Measurements from ENCODE around the gene NPHS1. TPM values are rescaled to one million over a fixed set of nuclear protein-coding genes. Genes with fewer than 3 reads are reported as not detected.
"Not testable (repeated sequence)": the region's sequence is repeated elsewhere in the genome, so short reads cannot be mapped to it uniquely, and the experiment has no call there.

Gene NPHS1
- total RNA-seq, 1 experiment from 2014 or later: 0.88 TPM

DNA sequence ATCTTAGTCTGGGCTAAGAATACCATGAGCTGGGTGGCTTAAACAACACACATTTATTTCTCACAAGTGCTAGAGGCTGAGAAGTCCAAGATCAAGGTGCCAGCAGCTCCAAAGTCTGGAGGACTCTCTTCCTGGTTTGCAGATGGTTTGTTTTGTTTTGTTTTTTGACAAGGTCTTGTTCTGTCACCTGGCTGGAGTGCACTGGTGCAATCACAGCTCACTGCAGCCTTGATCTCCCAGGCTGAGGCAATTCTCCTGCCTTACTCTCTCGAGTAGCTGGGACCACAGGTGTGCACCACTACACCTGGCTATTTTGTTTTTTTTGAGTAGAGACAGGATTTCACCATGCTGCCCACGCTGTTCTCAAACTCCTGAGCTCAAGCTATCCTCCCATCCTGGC lies 31.6 kb upstream of the NPHS1 start:
- no peak for DNase-seq (ENCODE audit: low read depth)
- in situ Hi-C loops (cut with HindIII; ENCODE audit: low pct_unique_long_range_greater_than_20kb, low sequenced_read_pairs): no loop called here

GRCh38 chr19:35882114-35882832 lies 30.0 kb upstream of the NPHS1 start:
- DNase-seq (ENCODE audit: low read depth): peak; percentile 62

DNA sequence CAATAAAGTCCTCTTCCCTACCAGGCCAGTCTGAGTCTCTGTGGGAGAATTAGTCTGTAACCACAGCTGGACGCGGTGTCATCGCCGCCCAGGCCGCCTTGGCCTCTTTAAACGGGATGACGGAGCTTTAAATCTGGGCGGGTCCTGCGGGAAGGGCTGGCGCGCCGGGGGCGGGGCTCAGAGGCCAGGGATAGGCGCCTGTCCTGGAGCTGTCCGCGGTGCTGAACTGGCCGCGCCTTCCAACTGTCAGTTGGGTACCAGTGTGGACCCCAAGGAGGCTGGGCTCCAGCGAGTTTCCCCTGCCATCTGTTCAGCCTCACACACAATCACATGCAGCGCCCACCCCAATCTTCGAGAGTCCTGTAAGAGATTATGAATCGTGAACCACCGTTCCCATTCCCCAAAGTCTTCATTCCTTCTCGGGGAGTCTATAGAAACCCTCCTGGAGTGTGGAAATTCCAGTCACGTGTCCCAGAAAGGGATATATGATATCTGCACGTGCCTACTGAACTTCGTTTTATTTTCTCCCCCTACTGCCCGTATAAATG lies 27.5 kb upstream of the NPHS1 start:
- in situ Hi-C loops (cut with HindIII; ENCODE audit: low pct_unique_long_range_greater_than_20kb, low sequenced_read_pairs): no loop called here
- DNase-seq (ENCODE audit: low read depth): peak; percentile 88

More at GRCh38 chr19:35882114-35882832, 30.0 kb upstream of the NPHS1 start:
- in situ Hi-C loops (cut with HindIII; ENCODE audit: low pct_unique_long_range_greater_than_20kb, low sequenced_read_pairs): no loop called here

GRCh38 chr19:35879068-35879467 lies 26.8 kb upstream of the NPHS1 start:
- no peak for DNase-seq (ENCODE audit: low read depth)
- in situ Hi-C loops (cut with HindIII; ENCODE audit: low pct_unique_long_range_greater_than_20kb, low sequenced_read_pairs): no loop called here

DNA sequence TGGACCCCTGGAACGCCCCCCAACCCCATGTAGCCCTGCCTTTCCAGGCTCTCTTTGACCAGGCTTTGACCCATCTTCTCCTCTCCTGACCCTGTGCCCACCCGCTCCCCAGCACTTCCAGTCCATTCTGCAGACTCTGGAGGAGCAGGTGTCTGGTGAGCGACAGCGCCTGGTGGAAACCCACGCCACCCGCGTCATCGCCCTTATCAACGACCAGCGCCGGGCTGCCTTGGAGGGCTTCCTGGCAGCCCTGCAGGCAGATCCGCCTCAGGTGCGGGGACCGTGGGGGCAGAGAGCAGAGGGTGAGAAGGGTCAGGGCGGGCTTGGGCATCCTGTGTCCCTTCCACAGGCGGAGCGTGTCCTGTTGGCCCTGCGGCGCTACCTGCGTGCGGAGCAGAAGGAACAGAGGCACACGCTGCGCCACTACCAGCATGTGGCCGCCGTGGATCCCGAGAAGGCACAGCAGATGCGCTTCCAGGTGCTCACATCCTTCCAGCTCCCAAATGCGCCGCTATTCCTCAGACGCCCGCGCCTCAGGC lies 22.2 kb upstream of the NPHS1 start:
- no peak for DNase-seq (ENCODE audit: low read depth)
- in situ Hi-C loops (cut with HindIII; ENCODE audit: low pct_unique_long_range_greater_than_20kb, low sequenced_read_pairs): no loop called here

GRCh38 chr19:35872180-35872579 lies 19.9 kb upstream of the NPHS1 start:
- DNase-seq (ENCODE audit: low read depth): no peak
- in situ Hi-C loops (cut with HindIII; ENCODE audit: low pct_unique_long_range_greater_than_20kb, low sequenced_read_pairs): no loop called here

- in situ Hi-C loops (cut with HindIII; ENCODE audit: low pct_unique_long_range_greater_than_20kb, low sequenced_read_pairs): no loop called here
- no peak for DNase-seq (ENCODE audit: low read depth)
These were observed 19.3 kb upstream of the NPHS1 start for GRCh38 chr19:35871611-35872010.

- DNase-seq (ENCODE audit: low read depth): no peak
- in situ Hi-C loops (cut with HindIII; ENCODE audit: low pct_unique_long_range_greater_than_20kb, low sequenced_read_pairs): no loop called here
These were observed 18.5 kb upstream of the NPHS1 start for GRCh38 chr19:35870798-35871197.

- in situ Hi-C loops (cut with HindIII; ENCODE audit: low pct_unique_long_range_greater_than_20kb, low sequenced_read_pairs); DNase-seq (ENCODE audit: low read depth): not testable (repeated sequence)
These were observed 17.9 kb upstream of the NPHS1 start for GRCh38 chr19:35870124-35870736.

DNA sequence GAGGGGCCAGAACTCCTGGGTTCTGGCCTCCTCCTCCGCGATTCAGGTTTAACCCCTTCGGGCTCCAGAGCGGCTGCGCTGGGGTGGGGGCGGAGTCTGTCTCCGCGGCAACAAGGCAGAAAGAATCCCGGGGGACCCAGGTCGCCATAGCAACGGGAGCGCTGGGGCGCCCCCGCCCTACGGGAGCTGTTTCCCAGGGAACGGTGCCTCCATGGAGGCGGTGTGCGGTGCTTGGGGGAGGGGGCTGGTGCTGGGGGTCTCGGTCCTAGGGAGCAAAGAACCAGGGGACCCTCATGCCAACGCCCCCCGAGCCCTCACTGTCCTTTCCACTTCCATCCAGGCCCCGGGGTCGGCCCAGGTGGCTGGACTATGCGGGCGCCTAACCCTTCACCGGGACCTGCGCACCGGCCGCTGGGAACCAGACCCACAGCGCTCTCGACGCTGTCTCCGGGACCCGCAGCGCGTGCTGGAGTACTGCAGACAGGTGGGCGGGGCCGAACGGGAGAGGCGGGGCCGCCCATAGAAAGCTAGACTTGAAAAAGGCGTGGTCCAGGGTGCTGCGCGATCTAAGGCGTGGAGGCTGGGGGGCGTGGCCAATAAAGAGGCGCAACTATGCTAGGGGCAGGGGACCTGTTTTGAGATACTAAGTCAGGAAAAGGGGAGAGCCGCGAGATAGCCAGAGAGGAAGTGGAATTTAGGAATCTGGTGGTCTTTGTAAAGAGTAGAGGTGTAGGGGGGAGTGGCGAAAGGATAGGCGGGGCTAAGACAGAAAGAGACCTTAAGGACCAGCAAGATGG lies 17.2 kb upstream of the NPHS1 start:
- DNase-seq (ENCODE audit: low read depth): peak; percentile 98
- in situ Hi-C loops (cut with HindIII; ENCODE audit: low pct_unique_long_range_greater_than_20kb, low sequenced_read_pairs): no loop called here

DNA sequence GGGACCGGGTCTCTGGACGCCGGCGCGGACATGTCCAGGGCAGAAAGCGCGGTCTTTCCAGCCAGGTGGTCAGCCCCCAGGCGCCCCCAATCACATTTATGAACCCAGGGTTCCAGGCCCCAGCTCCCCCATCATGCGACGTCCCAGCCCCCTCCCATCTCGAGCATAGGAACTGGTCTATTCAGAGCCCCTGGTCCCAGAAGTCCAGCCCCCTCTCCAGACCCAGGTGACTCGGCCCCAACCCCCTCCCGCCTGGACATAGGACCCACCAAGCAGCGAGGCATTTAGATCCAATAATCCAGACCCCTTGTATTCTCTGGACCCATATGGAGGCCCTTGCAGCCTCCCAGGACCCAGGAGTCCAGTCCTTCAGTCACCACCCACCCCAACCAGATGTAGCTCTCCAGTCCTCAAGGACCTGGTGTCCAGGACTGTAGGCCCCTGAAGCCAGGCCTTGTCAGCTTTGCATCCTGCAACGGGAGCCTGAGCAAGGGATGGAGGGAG lies 16.6 kb upstream of the NPHS1 start:
- no peak for DNase-seq (ENCODE audit: low read depth)
- in situ Hi-C loops (cut with HindIII; ENCODE audit: low pct_unique_long_range_greater_than_20kb, low sequenced_read_pairs): no loop called here

DNA sequence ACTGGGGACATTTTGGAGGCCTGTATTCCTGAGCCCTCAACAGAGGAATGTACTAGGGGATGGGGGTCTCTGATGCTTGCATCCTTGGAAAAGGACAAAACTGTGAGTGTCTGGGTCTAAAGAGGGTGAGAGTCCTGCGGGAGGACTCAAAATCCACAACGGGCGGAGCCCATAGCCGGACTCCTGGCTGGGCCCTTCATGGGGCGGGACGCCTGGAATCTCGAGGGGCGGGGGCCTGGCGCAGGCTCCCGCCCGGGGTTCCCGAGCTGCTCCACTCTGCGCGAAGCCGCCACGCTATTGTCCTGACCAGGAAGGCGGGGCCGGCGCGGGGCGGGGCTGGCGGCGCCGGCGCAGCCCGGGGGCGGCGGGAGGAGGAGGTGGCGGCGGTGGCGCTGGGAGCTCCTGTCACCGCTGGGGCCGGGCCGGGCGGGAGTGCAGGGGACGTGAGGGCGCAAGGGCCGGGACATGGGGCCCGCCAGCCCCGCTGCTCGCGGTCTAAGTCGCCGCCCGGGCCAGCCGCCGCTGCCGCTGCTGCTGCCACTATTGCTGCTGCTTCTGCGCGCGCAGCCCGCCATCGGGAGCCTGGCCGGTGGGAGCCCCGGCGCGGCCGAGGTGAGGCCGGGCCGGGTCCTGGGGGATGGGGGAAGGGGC lies 16.0 kb upstream of the NPHS1 start, which contains the start of gene APLP1:
Gene APLP1 (plus strand): TSS at position 403 of the 651 bp plus-strand sequence. CDS start 63 bp downstream, at position 466.
- DNase-seq (ENCODE audit: low read depth): peak; percentile 44
- in situ Hi-C loops (cut with HindIII; ENCODE audit: low pct_unique_long_range_greater_than_20kb, low sequenced_read_pairs): no loop called here

DNA sequence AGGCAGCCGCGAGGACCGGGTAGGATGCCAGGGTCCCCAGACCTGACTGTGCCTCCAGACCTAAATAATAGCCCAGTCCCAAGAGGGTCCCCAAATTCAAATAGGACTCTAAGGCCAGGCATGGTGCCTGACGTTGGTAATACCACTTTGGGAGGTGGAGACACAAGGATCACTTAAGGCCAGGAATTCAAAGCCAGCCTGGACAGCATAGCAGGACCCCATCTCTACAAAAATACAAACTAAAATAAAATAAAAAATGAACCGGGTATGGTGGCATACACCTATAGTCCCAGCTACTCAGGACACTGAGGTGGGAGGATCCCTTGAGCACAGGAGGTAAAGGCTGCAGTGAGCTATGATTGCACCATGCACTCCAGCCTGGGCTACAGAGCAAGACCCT lies 10.7 kb upstream of the NPHS1 start:
- no peak for DNase-seq (ENCODE audit: low read depth)
- in situ Hi-C loops (cut with HindIII; ENCODE audit: low pct_unique_long_range_greater_than_20kb, low sequenced_read_pairs): no loop called here

- DNase-seq (ENCODE audit: low read depth): no peak
- in situ Hi-C loops (cut with HindIII; ENCODE audit: low pct_unique_long_range_greater_than_20kb, low sequenced_read_pairs): no loop called here
These were observed 10.2 kb upstream of the NPHS1 start for GRCh38 chr19:35862528-35862927.

GRCh38 chr19:35861640-35862160 lies 9.4 kb upstream of the NPHS1 start:
- in situ Hi-C loops (cut with HindIII; ENCODE audit: low pct_unique_long_range_greater_than_20kb, low sequenced_read_pairs): no loop called here
- no peak for DNase-seq (ENCODE audit: low read depth)

- in situ Hi-C loops (cut with HindIII; ENCODE audit: low pct_unique_long_range_greater_than_20kb, low sequenced_read_pairs): no loop called here
- DNase-seq (ENCODE audit: low read depth): no peak
These were observed 8.7 kb upstream of the NPHS1 start for GRCh38 chr19:35860818-35861639.

DNA sequence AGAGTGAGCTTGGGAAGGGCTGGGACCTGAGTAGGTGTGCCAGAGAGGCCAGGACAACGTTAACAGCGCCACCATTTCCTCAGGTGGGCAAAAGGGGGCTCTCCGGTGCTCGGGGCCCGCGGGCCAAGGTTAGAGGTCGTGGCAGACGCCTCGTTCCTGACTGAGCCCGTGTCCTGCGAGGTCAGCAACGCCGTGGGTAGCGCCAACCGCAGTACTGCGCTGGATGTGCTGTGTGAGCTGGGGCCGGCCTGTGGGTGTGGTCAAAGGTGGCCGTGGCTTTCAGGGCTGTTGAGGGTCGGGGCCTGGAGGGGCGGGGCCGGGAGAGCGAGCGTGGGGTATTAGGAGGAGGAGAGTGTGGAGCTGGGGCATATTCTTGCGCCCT lies 8.1 kb upstream of the NPHS1 start:
- in situ Hi-C loops (cut with HindIII; ENCODE audit: low pct_unique_long_range_greater_than_20kb, low sequenced_read_pairs): no loop called here
- DNase-seq (ENCODE audit: low read depth): no peak
